GM12873 (cell line): ENCODE results near the gene PRPSAP1.

Experiments
- CTCF ChIP-seq: IDR thresholded peaks from 2 replicates; pipeline ENCODE4 v1.5.1; 2012; ENCODE audit warnings: low read depth, mild to moderate bottlenecking, moderate library complexity, low read length, control low read depth; ENCODE audit not compliant: insufficient read depth; ENCODE audit errors: missing control alignments

PRPSAP1 gene

GRCh38 chr17:76280650-76281049, 73.1 kb downstream of the PRPSAP1 start:
- TF ChIP-seq CTCF, result no peak

DNA sequence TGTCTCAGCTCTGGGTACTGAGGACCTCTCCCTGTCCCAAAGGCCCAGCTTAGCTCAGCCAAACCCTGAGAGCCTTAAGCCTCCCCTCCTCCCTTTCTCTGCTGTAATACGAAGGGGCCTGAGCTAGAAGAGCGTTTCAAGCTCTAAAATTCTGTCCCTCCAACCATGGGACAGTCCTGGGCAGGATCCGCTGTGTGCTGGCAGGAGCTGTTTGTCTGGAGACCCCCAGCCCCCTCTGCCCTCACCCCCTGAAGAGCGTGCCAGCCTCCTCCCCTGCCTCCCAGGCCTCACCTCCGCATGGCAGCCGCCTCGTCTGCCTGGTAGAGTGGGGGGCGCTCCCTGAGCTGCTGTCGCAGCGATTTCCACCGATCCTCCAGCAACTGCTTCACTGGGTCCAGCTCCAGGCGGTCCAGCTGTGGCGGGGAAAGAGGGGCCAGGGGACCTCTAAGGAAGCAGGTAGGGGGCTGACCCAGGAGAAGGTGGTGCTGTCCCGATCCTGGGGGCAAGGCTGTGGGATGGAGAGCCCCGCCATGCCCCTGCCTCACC, 73.9 kb downstream of the PRPSAP1 start:
- TF ChIP-seq CTCF, result no peak

DNA sequence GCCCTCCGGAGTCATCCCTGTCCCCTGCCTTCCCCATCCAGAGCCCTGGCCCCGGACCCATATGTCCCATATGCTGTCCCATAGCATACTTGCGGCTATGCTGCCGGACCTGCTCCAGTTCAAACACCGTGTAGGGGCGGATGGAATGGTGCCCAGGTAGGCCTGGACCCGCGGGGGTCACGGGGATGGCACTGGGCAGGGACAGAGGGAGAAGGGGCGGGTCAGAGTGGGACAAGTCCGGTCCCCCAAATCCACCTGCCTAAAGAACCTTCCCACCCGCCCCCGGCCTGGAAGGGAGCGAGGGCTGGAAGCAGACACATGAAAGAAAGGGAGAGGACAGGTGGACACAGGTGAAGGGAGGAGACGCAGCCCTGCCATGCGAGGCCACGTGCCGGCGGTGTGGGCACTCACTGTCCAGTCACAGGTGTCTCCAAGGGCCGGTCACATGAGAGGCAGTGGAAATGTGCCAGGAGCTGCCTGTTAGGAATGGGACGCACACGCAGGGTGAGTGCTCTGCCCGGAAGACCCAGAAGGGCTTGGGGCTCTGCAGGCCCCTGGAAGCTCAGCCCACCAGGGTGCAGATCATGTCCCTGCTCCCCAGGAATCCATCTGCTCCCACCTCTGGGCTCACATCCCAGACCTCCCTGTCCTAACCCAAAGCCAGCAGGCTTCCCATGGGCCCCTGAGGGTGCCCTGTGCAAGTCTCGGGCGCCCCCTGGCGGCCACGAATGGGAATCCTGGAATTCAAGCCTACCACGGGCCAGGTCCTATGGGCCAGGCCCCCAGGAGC, 74.6 kb downstream of the PRPSAP1 start:
- peak; percentile 96 for TF ChIP-seq CTCF

DNA sequence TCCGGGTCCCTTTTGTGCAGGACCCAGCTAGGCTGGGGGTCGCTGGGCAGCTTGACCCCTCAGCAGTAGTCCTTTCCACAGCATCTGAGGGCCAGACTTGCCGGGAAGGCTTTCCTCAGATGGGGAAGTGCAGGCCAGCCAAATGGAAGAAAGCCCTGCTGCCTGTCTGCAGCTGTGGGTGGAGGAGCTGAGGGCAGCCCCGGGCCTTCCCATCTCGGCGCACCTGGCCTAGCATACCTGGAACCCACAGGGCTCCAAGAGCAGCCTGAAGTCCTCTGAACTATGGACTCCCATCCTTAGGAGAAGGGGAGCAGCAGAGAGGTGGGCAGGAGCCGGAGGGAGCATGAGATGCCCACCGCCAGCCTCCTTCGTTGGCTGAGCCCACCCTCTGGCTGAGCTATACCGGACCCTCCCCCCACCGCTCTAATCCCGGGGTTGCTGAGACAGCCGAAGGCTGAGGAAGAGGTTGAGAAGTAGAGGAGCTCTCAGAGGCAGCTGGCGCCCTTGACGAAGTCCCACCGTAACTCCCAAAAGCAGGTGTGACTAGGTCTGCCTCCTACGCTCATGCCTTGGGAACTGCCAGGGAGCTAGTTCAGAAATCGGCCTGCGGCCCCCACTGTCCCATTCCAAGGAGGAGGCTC, 75.3 kb downstream of the PRPSAP1 start:
- no peak for TF ChIP-seq CTCF

GRCh38 chr17:76277300-76278267, 76.1 kb downstream of the PRPSAP1 start:
- no peak for TF ChIP-seq CTCF

DNA sequence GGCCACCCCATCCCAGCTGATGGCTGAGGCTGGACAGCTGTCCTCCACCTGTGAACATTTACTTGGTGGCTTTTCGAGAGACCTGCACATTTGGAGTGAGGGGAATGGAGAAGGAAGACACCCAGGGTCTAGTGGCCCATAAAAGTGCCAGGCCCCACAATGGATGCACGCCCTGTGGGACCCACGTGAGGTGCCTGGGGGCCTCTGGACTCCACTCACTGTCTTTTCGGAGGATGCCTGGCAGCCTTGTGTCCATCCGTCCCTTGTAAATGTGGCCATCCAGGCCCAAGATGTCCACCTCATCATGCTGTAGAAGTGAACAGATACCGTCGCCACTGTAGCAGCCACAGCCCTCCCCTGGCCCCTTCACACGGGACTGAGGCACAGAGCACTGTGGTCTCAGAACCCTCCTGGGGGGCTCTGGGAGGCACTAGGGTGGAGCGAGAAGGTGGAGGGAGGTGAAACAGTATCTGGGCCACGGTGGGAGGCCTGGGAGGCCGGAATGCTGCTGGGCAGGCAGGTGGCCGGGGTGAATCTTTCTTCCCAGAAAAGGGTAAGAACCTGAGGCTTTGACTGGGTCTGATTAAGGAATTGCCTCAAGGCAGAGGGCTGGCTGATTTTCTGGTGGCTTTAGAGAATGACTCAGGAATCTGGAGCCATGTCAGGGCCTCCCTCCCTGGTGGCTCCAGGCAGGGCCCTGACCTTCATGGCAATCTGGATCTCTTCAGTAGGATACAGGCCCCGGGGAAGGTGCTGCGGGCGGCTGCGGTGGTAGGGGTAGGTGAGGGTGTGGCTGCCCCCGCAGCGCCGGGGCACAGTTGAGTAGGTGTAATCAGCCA, 77.0 kb downstream of the PRPSAP1 start:
- TF ChIP-seq CTCF, result no peak
